Muscle of back (tissue), 13 donors: ENCODE results near the gene COA5. TPM values are rescaled to one million over a fixed set of nuclear protein-coding genes. Genes with fewer than 3 reads are reported as not detected.

Experiments
- DNase-seq, 3 donors: peaks; one replicate each; pipeline versions ENCODE4 v3.0.0 to v3.0.0-alpha.2; 2013
- long read RNA-seq, 9 donors: transcript quantifications; one replicate each; lab custom pipeline, GENCODE V29; 2026
- polyA plus RNA-seq, 10 donors: library from polyadenylated mRNA; unstranded; fragments of 120-200 nt; gene quantifications; one replicate each; pipeline ENCODE4 v1.2.1, GENCODE V29; 2013; ENCODE audit not compliant: insufficient read length in 10 of 10

The COA5 gene
- polyA plus RNA-seq: 10 to 100 TPM; 36.6 to 51.2 (median 45.2) TPM
- long read RNA-seq, donor 1, transcript COA5-201 (3 exons, 1,754 nt): major isoform, 20 of 23 reads
- long read RNA-seq, donor 1, partial matches to known transcripts: 0 of 23 reads
- long read RNA-seq, donor 1, other reads (novel, unspliced or antisense): 0 of 23 reads
- long read RNA-seq, donor 2, transcript COA5-201 (3 exons, 1,754 nt): major isoform, 22 of 27 reads
- long read RNA-seq, donor 2, partial matches to known transcripts: 0 of 27 reads
- long read RNA-seq, donor 2, other reads (novel, unspliced or antisense): 0 of 27 reads
- long read RNA-seq, donor 3: 0 reads
- long read RNA-seq, donor 4, transcript COA5-201 (3 exons, 1,754 nt): major isoform, 22 of 24 reads
- long read RNA-seq, donor 4, partial matches to known transcripts: 0 of 24 reads
- long read RNA-seq, donor 4, other reads (novel, unspliced or antisense): 0 of 24 reads
- long read RNA-seq, donor 5, transcript COA5-201 (3 exons, 1,754 nt): major isoform, 37 of 41 reads
- long read RNA-seq, donor 5, partial matches to known transcripts: 0 of 41 reads
- long read RNA-seq, donor 5, other reads (novel, unspliced or antisense): 0 of 41 reads
- long read RNA-seq, donor 6, transcript COA5-201 (3 exons, 1,754 nt): major isoform, 23 of 27 reads
- long read RNA-seq, donor 6, partial matches to known transcripts: 0 of 27 reads
- long read RNA-seq, donor 6, other reads (novel, unspliced or antisense): 0 of 27 reads
- long read RNA-seq, donor 7, transcript COA5-201 (3 exons, 1,754 nt): major isoform, 12 of 68 reads
- long read RNA-seq, donor 7, partial matches to known transcripts: 30 of 68 reads
- long read RNA-seq, donor 7, other reads (novel, unspliced or antisense): 22 of 68 reads
- long read RNA-seq, donor 8, transcript COA5-201 (3 exons, 1,754 nt): major isoform, 23 of 25 reads
- long read RNA-seq, donor 8, partial matches to known transcripts: 0 of 25 reads
- long read RNA-seq, donor 8, other reads (novel, unspliced or antisense): 0 of 25 reads
- long read RNA-seq, donor 9, partial matches to known transcripts: 0 of 3 reads
- long read RNA-seq, donor 9, other reads (novel, unspliced or antisense): 0 of 3 reads

- peak; percentile 90 to 97 (median 92) for DNase-seq
Measured at GRCh38 chr2:98608116-98608961, at the start of gene COA5, which contains the start of gene UNC50. COA5 (minus strand) TSS chr2:98608512; CDS start chr2:98608405, 107 bp downstream. UNC50 (plus strand) TSS chr2:98608589; CDS start chr2:98609760, 1,171 bp downstream.

- DNase-seq: no peak
Measured at GRCh38 chr2:98656800-98657199, 48.5 kb upstream of the COA5 start.

GRCh38 chr2:98654699-98655495 is 46.6 kb upstream of the COA5 start:
- DNase-seq: peak in 1 of 3 donors; percentile 10

GRCh38 chr2:98650998-98651397 is 42.7 kb upstream of the COA5 start:
- no peak for DNase-seq

- DNase-seq: no peak
Measured at GRCh38 chr2:98649992-98650375, 41.7 kb upstream of the COA5 start.

- peak; percentile 67 to 85 (median 77) for DNase-seq
Measured at GRCh38 chr2:98649135-98649991, 41.1 kb upstream of the COA5 start.

GRCh38 chr2:98648451-98648850 is 40.1 kb upstream of the COA5 start:
- no peak for DNase-seq

- DNase-seq: no peak
Measured at GRCh38 chr2:98647636-98648035, 39.3 kb upstream of the COA5 start.

GRCh38 chr2:98643496-98644100 is 35.3 kb upstream of the COA5 start:
- no peak for DNase-seq

GRCh38 chr2:98637401-98638147 is 29.3 kb upstream of the COA5 start:
- DNase-seq: no peak

- no peak for DNase-seq
Measured at GRCh38 chr2:98634406-98635092, 26.2 kb upstream of the COA5 start.

GRCh38 chr2:98632351-98632750 is 24.0 kb upstream of the COA5 start:
- no peak for DNase-seq

- DNase-seq: peak in 1 of 3 donors; percentile 20
Measured at GRCh38 chr2:98623657-98624056, 15.3 kb upstream of the COA5 start.

GRCh38 chr2:98617149-98617548 is 8.8 kb upstream of the COA5 start:
- DNase-seq: no peak

GRCh38 chr2:98615481-98615880 is 7.2 kb upstream of the COA5 start:
- no peak for DNase-seq

GRCh38 chr2:98614024-98614739 is 5.9 kb upstream of the COA5 start:
- DNase-seq: no peak
